ENCODE data around the gene KLC1. TPM values are rescaled to one million over a fixed set of nuclear protein-coding genes. Genes with fewer than 3 reads are reported as not detected.
A peak's percentile ranks its signal among the peaks of the same experiment; 100 is the strongest.

The KLC1 gene
- total RNA-seq, 2 experiments from 2014 or later = 94.8 to 101 TPM

GRCh38 chr14:103668117-103668516 is 39.1 kb downstream of the KLC1 start:
- CTCF ChIA-PET = interaction anchor here (0.6 to 1.3 kb wide), 2 partner anchors 12 to 109 kb away, joined by 3 to 7 read pairs; no protein-coding TSS in a partner anchor
- Mint-ChIP-seq H3K4me1 (ENCODE audit: low read depth) (no peaks in the 10 kb centered on the region), H3K36me3 (ENCODE audit: low read depth) (peaks cover 20% of the 10 kb centered on the region), H3K27me3 (ENCODE audit: low read depth) (no peaks in the 10 kb centered on the region), H3K9me3 (no peaks in the 10 kb centered on the region), H3K4me3 (no peak overlapping the region), H3K27ac (no peak overlapping the region)
- DNase-seq = no peak
- intact Hi-C loops (cut with micrococcal nuclease) = no loop called here

GRCh38 chr14:103669370-103669769 is 40.4 kb downstream of the KLC1 start:
- DNase-seq = no peak
- no peak overlapping the region for H3K4me3 Mint-ChIP-seq
- intact Hi-C loops (cut with micrococcal nuclease) = no loop called here
- H3K36me3 Mint-ChIP-seq (ENCODE audit: low read depth) = peaks cover 23% of the 10 kb centered on the region
- H3K9me3 Mint-ChIP-seq = no peaks in the 10 kb centered on the region
- H3K4me1 Mint-ChIP-seq (ENCODE audit: low read depth) = no peaks in the 10 kb centered on the region
- H3K27ac Mint-ChIP-seq = no peak overlapping the region
- no peaks in the 10 kb centered on the region for H3K27me3 Mint-ChIP-seq (ENCODE audit: low read depth)
- CTCF ChIA-PET = no interaction called here

DNA sequence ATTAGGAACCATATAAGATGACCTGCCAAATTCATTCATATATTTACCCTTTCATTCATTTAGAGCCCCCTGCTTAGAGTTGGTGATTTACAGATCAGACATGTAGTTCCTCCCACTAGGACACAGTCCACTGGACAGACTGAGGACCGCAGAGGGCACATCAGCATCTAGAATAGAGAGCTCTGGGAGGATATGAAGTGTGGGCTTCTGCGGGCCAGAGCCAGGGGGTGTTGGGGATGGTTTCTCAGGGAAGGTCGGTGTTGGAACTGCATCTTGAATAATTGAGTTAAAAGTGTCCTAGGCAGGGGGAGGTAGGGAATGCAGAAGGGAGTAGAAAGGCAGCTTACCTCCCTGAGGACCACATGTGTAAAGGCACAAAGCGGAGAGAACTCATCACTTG is 42.9 kb downstream of the KLC1 start:
- CTCF ChIA-PET = no interaction called here
- Mint-ChIP-seq H3K36me3 (ENCODE audit: low read depth) (peaks cover 28% of the 10 kb centered on the region), H3K9me3 (no peaks in the 10 kb centered on the region), H3K4me3 (no peak overlapping the region), H3K4me1 (ENCODE audit: low read depth) (no peaks in the 10 kb centered on the region), H3K27me3 (ENCODE audit: low read depth) (no peaks in the 10 kb centered on the region), H3K27ac (no peak overlapping the region)
- DNase-seq = no peak
- intact Hi-C loops (cut with micrococcal nuclease) = no loop called here

GRCh38 chr14:103675957-103676356 is 46.9 kb downstream of the KLC1 start:
- Mint-ChIP-seq H3K27ac (no peak overlapping the region), H3K4me3 (no peak overlapping the region), H3K36me3 (ENCODE audit: low read depth) (peaks cover 36% of the 10 kb centered on the region)

DNA sequence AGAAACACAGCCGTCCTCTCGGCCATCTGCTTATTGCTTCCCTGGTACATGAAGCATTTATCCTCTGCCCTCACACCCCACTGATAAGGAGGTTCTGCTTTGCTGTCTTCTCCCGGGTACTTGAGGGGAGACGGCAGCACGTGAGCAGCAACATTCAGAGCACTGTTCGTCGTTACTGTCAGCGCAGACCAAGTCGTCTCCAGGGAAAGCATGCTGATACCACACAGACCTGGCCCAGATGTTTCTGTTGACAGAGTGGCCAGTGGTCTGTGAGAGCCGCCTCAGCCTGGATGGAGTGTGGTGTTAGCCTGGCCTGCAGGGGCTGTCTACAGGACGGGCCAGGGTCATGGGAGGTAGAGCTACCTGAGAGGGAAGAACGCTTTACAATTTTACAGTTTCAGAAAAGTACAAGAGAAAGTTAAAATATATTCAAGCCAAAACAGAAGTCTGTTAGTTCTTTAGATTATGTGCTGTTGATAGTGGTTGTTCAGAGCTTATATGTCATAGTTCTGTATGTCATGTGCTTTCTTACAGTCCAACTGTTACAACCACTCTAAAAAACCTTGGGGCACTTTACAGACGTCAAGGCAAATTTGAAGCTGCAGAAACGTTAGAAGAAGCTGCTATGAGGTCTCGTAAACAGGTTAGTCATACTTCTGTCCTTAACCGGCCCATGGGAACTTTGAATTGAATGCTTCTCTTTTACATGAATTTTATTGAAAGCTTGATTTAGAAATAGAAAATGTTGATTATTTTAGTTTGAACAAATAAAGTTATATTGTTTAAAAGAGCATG is 48.1 kb downstream of the KLC1 start:
- no peak overlapping the region for H3K4me3 Mint-ChIP-seq
- H3K27me3 Mint-ChIP-seq (ENCODE audit: low read depth) = no peaks in the 10 kb centered on the region
- DNase-seq = no peak
- H3K27ac Mint-ChIP-seq = no peak overlapping the region
- peaks cover 4% of the 10 kb centered on the region for H3K4me1 Mint-ChIP-seq (ENCODE audit: low read depth)
- intact Hi-C loops (cut with micrococcal nuclease) = loop anchor here (5.0 kb wide), 1 partner anchor 50 kb away; the partner anchor contains the start of gene KLC1
- no peaks in the 10 kb centered on the region for H3K9me3 Mint-ChIP-seq
- H3K36me3 Mint-ChIP-seq (ENCODE audit: low read depth) = peaks cover 43% of the 10 kb centered on the region
- CTCF ChIA-PET = interaction anchor here (0.9 kb wide), 1 partner anchor 177 kb away, joined by 3 read pairs; no protein-coding TSS in a partner anchor

More at GRCh38 chr14:103675957-103676356, 46.9 kb downstream of the KLC1 start:
- CTCF ChIA-PET = interaction anchor here (0.6 kb wide), 1 partner anchor 12 kb away, joined by 3 read pairs; no protein-coding TSS in a partner anchor
- Mint-ChIP-seq H3K4me1 (ENCODE audit: low read depth) (peaks cover 4% of the 10 kb centered on the region), H3K27me3 (ENCODE audit: low read depth) (no peaks in the 10 kb centered on the region), H3K9me3 (no peaks in the 10 kb centered on the region)
- DNase-seq = no peak
- intact Hi-C loops (cut with micrococcal nuclease) = loop anchor here (5.0 kb wide), 1 partner anchor 49 kb away; the partner anchor contains the start of gene KLC1

GRCh38 chr14:103679351-103679750 is 50.3 kb downstream of the KLC1 start:
- H3K4me1 Mint-ChIP-seq (ENCODE audit: low read depth) = peaks cover 4% of the 10 kb centered on the region
- CTCF ChIA-PET = interaction anchor here (0.9 to 1.8 kb wide), 5 partner anchors 11 to 160 kb away, joined by 3 to 7 read pairs (median 4); no protein-coding TSS in a partner anchor
- no peaks in the 10 kb centered on the region for H3K27me3 Mint-ChIP-seq (ENCODE audit: low read depth)
- peak; percentile 61 for DNase-seq
- H3K4me3 Mint-ChIP-seq = no peak overlapping the region
- H3K36me3 Mint-ChIP-seq (ENCODE audit: low read depth) = peaks cover 34% of the 10 kb centered on the region
- no peak overlapping the region for H3K27ac Mint-ChIP-seq
- no peaks in the 10 kb centered on the region for H3K9me3 Mint-ChIP-seq
- intact Hi-C loops (cut with micrococcal nuclease) = loop anchor here (1.0 to 5.0 kb wide), 2 partner anchors 52 to 107 kb away; partner anchors contain the start of gene KLC1

- Mint-ChIP-seq H3K4me1 (ENCODE audit: low read depth) (peaks cover 4% of the 10 kb centered on the region), H3K36me3 (ENCODE audit: low read depth) (peaks cover 31% of the 10 kb centered on the region), H3K27ac (no peak overlapping the region), H3K9me3 (no peaks in the 10 kb centered on the region), H3K4me3 (no peak overlapping the region), H3K27me3 (ENCODE audit: low read depth) (no peaks in the 10 kb centered on the region)
- intact Hi-C loops (cut with micrococcal nuclease) = no loop called here
- no peak for DNase-seq
- CTCF ChIA-PET = interaction anchor here (0.6 to 1.8 kb wide), 8 partner anchors 12 to 117 kb away, joined by 3 to 7 read pairs (median 4); no protein-coding TSS in a partner anchor
Measured at GRCh38 chr14:103680491-103681231, 51.6 kb downstream of the KLC1 start.

- H3K9me3 Mint-ChIP-seq = no peaks in the 10 kb centered on the region
- peaks cover 29% of the 10 kb centered on the region for H3K36me3 Mint-ChIP-seq (ENCODE audit: low read depth)
- no peak for DNase-seq
- H3K4me1 Mint-ChIP-seq (ENCODE audit: low read depth) = peaks cover 4% of the 10 kb centered on the region
- intact Hi-C loops (cut with micrococcal nuclease) = no loop called here
- no peak overlapping the region for H3K4me3 Mint-ChIP-seq
- CTCF ChIA-PET = no interaction called here
- H3K27me3 Mint-ChIP-seq (ENCODE audit: low read depth) = no peaks in the 10 kb centered on the region
- H3K27ac Mint-ChIP-seq = no peak overlapping the region
Measured at GRCh38 chr14:103683139-103683538, 54.1 kb downstream of the KLC1 start.

DNA sequence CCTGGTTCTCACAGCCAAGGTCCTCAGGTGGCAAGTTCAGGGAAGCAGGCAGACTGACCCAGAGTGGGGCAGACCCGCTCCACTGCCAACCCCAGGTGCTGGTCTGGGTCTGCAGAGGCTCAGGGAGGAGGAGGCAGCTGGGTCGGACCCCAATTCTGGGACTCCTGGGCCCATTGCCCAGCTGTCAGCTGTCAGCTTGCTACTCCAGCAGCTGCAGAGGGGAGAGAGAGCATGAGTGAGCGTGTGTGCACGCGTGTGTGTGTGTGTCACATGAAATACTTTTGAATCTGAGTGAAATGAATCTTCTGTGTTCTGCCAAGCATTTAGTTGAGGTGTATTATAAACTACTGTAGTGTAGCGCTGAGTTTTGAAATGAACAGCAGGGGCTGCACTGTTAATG is 55.5 kb downstream of the KLC1 start:
- Mint-ChIP-seq H3K4me1 (ENCODE audit: low read depth) (peaks cover under 1% of the 10 kb centered on the region), H3K27ac (no peak overlapping the region), H3K36me3 (ENCODE audit: low read depth) (peaks cover 23% of the 10 kb centered on the region), H3K27me3 (ENCODE audit: low read depth) (no peaks in the 10 kb centered on the region), H3K4me3 (no peak overlapping the region), H3K9me3 (no peaks in the 10 kb centered on the region)
- DNase-seq = no peak
- intact Hi-C loops (cut with micrococcal nuclease) = no loop called here
- CTCF ChIA-PET = interaction anchor here (1.0 kb wide), 1 partner anchor 29 kb away, joined by 3 read pairs; no protein-coding TSS in a partner anchor

GRCh38 chr14:103684871-103685270 is 55.9 kb downstream of the KLC1 start:
- intact Hi-C loops (cut with micrococcal nuclease) = no loop called here
- CTCF ChIA-PET = interaction anchor here (1.0 kb wide), 1 partner anchor 29 kb away, joined by 3 read pairs; no protein-coding TSS in a partner anchor

DNA sequence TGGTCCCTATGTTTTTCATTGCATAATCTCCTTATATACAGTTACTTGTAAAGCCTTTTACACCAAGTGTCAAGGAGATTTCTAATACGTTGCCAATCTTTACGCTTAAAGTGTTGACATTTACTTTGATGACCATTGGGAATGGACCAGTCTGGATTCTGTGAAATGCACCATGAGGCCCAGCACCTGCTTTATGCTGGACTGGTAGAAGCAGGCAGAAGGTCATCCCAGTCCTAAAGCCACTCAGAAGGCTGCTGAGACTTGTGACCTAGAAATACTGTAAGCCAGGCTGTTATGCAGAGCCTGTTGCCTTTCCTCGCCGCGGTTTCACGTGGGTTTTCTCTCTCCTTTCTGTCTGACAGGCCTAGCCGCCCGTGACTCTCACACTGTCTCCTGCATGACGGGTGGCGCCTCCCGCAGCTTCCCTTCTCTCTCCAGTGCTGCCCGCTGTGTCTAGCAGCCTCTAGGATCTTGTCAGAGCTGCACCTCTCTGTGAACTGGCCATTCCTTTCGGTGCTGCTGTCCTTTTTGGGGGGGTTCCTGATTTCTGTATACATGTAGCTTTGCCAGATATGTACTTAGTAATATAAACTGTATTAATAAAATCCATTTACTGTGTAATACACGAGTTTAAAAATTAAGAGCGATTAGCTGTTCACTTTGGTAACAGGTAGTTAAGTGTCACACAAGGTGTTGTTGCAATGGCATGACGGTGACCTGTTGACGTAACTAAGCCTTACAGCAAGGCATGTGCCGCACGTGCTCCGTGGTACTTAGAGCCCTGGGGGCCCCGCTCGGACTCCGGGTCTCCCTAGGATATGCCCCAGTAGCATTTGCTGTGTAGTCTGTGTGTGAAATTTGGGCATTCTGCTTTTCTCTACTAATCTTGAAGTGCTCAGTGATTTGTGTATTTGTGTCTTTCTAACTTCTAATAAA is 56.5 kb downstream of the KLC1 start:
- Mint-ChIP-seq H3K4me3 (no peak overlapping the region), H3K4me1 (ENCODE audit: low read depth) (peaks cover 2% of the 10 kb centered on the region), H3K9me3 (no peaks in the 10 kb centered on the region), H3K27ac (no peak overlapping the region), H3K27me3 (ENCODE audit: low read depth) (no peaks in the 10 kb centered on the region), H3K36me3 (ENCODE audit: low read depth) (peaks cover 18% of the 10 kb centered on the region)
- CTCF ChIA-PET = interaction anchor here (1.0 kb wide), 1 partner anchor 28 kb away, joined by 3 read pairs; no protein-coding TSS in a partner anchor
- DNase-seq = no peak
- intact Hi-C loops (cut with micrococcal nuclease) = no loop called here

More at GRCh38 chr14:103684871-103685270, 55.9 kb downstream of the KLC1 start:
- Mint-ChIP-seq H3K27me3 (ENCODE audit: low read depth) (no peaks in the 10 kb centered on the region), H3K4me1 (ENCODE audit: low read depth) (peaks cover 2% of the 10 kb centered on the region), H3K36me3 (ENCODE audit: low read depth) (peaks cover 19% of the 10 kb centered on the region), H3K9me3 (no peaks in the 10 kb centered on the region), H3K27ac (no peak overlapping the region), H3K4me3 (no peak overlapping the region)
- DNase-seq = no peak

Data from activated naive CD4-positive, alpha-beta T cell treated with anti-CD3 and anti-CD28 coated beads for 36 hours (primary cell).